Naive thymus-derived CD4-positive, alpha-beta T cell (primary cell): ENCODE data around the gene EGFR. TPM values are rescaled to one million over a fixed set of nuclear protein-coding genes. Genes with fewer than 3 reads are reported as not detected.

Experiments
- ATAC-seq: fragments of 150-1000 bp; cut with Tn5 transposase; 2 replicates; pipeline ENCODE4 v1.10.0; 2021; ENCODE audit warnings: mild to moderate bottlenecking, moderate library complexity
- CTCF ChIA-PET: fragments of 350-600 bp; sonication (Branson Sonifier 250); formaldehyde crosslinking; loops from one replicate; lab custom pipeline; 2021; ENCODE audit warnings: antibody characterized with exemption; lab: Charles Lee
- POLR2A ChIA-PET: fragments of 350-600 bp; sonication (Branson Sonifier 250); formaldehyde crosslinking; loops from one replicate; lab custom pipeline; 2021; ENCODE audit warnings: antibody characterized with exemption, inconsistent platforms; lab: Charles Lee
- DNase-seq, 9 donors: peaks; one replicate each; pipeline versions ENCODE4 v3.0.0 to v3.0.0-alpha.2; 2020 to 2022; ENCODE audit warnings: mixed read lengths in 1 of 9
- H3K27ac ChIP-seq: one replicate; pipeline ENCODE4 v1.7.0; 2013; ENCODE audit warnings: mild to moderate bottlenecking, low read depth, low read length, moderate library complexity
- H3K27me3 ChIP-seq, 2 donors: one replicate each; pipeline ENCODE4 v1.7.0; 2013; ENCODE audit warnings: low read length in 2 of 2, mild to moderate bottlenecking in 2 of 2, moderate library complexity in 2 of 2; ENCODE audit not compliant: control insufficient read depth in 2 of 2, insufficient read depth in 2 of 2
- H3K36me3 ChIP-seq, 3 experiments: 1 replicate in 2 of 3; 2 replicates in 1 of 3; pipeline ENCODE4 v1.7.0; 2013; ENCODE audit warnings: low read length in 3 of 3, mild to moderate bottlenecking in 3 of 3, moderate library complexity in 1 of 3; ENCODE audit not compliant: insufficient read depth in 3 of 3, control insufficient read depth in 2 of 3
- H3K4me1 ChIP-seq, 2 donors: one replicate each; pipeline ENCODE4 v1.7.0; 2013; ENCODE audit warnings: low read length in 2 of 2, mild to moderate bottlenecking in 2 of 2, moderate library complexity in 1 of 2; ENCODE audit not compliant: control insufficient read depth in 2 of 2, insufficient read depth in 2 of 2
- H3K4me3 ChIP-seq: 2 replicates; pipeline ENCODE4 v1.7.0; 2013; ENCODE audit warnings: mild to moderate bottlenecking, low read length
- H3K9me3 ChIP-seq, 3 experiments: 1 replicate in 2 of 3; 2 replicates in 1 of 3; pipeline ENCODE4 v1.7.0; 2013; ENCODE audit warnings: low read length in 3 of 3; ENCODE audit not compliant: control insufficient read depth in 2 of 3
- H3K27ac Mint-ChIP-seq, 9 donors: one replicate each; pipeline ENCODE4 v1.8.0; 2020 to 2022; ENCODE audit warnings: mixed read lengths in 9 of 9, mild to moderate bottlenecking in 8 of 9, moderate library complexity in 5 of 9, inconsistent platforms in 2 of 9
- H3K27me3 Mint-ChIP-seq, 5 donors: one replicate each; pipeline ENCODE4 v1.8.0; 2021 to 2022; ENCODE audit warnings: mixed read lengths in 5 of 5, mild to moderate bottlenecking in 1 of 5
- H3K36me3 Mint-ChIP-seq, 5 donors: one replicate each; pipeline ENCODE4 v1.8.0; 2020 to 2022; ENCODE audit warnings: mixed read lengths in 5 of 5, mild to moderate bottlenecking in 3 of 5, inconsistent platforms in 1 of 5
- H3K4me1 Mint-ChIP-seq, 7 donors: one replicate each; pipeline ENCODE4 v1.8.0; 2020 to 2022; ENCODE audit warnings: mixed read lengths in 7 of 7, mild to moderate bottlenecking in 3 of 7, inconsistent platforms in 1 of 7
- H3K4me3 Mint-ChIP-seq, 10 donors: one replicate each; pipeline ENCODE4 v1.8.0; 2020 to 2022; ENCODE audit warnings: mild to moderate bottlenecking in 10 of 10, mixed read lengths in 10 of 10, moderate library complexity in 6 of 10, inconsistent platforms in 2 of 10
- H3K9me3 Mint-ChIP-seq, 11 donors: one replicate each; pipeline ENCODE4 v1.8.0; 2020 to 2022; ENCODE audit warnings: mixed read lengths in 11 of 11, mild to moderate bottlenecking in 4 of 11, inconsistent platforms in 1 of 11, moderate library complexity in 1 of 11
- intact Hi-C, 2 donors: fragments of 100-400 bp; cut with micrococcal nuclease; formaldehyde crosslinking; loops; one replicate each; pipeline ENCODE4 v1.15.1; 2023
- polyA plus RNA-seq, 2 donors: library from polyadenylated mRNA; unstranded; fragments of 300-500 nt; fragmentation: Illumina TruSeq; gene quantifications; one replicate each; pipeline ENCODE4 v1.2.3, GENCODE V29; 2021
- total RNA-seq, 6 experiments: library from RNA in 5 of 6; stranded (reverse) in 5 of 6; gene quantifications; 1 replicate in 5 of 6; 2 replicates in 1 of 6; pipeline ENCODE4 v1.2.3 and lab custom pipeline; 2021 to 2026

EGFR gene
- total and polyA plus RNA-seq, 7 experiments from 2014 or later = 0.16 TPM; not detected in 6

GRCh38 chr7:55235801-55236200, 217.0 kb downstream of the EGFR start:
- CTCF ChIA-PET = no interaction called here
- Mint-ChIP-seq H3K27me3 (peaks cover 0 to 48% (median 21%) of the 10 kb centered on the region in 5 donors), H3K4me1 (no peaks in the 10 kb centered on the region)

GRCh38 chr7:55236476-55236875, 217.7 kb downstream of the EGFR start:
- POLR2A ChIA-PET = no interaction called here
- DNase-seq (peak in 1 of 9 donors; percentile 8), ATAC-seq (no peak)
- CTCF ChIA-PET = no interaction called here
- intact Hi-C loops = no loop called here
- no peak overlapping the region for H3K4me3 Mint-ChIP-seq
- no peaks in the 10 kb centered on the region for H3K27me3 ChIP-seq
- no peak overlapping the region for H3K4me3 ChIP-seq
- no peaks in the 10 kb centered on the region for H3K36me3 ChIP-seq
- H3K27me3 Mint-ChIP-seq = peaks cover 0 to 48% (median 21%) of the 10 kb centered on the region in 5 donors
- H3K4me1 Mint-ChIP-seq = no peaks in the 10 kb centered on the region
- H3K36me3 Mint-ChIP-seq = no peaks in the 10 kb centered on the region
- H3K27ac ChIP-seq = no peak overlapping the region
- no peaks in the 10 kb centered on the region for H3K4me1 ChIP-seq
- H3K27ac Mint-ChIP-seq = no peak overlapping the region
- peaks cover 0 to 1% (median 0%) of the 10 kb centered on the region in 11 donors for H3K9me3 Mint-ChIP-seq
- H3K9me3 ChIP-seq = no peaks in the 10 kb centered on the region

More at GRCh38 chr7:55235801-55236200, 217.0 kb downstream of the EGFR start:
- intact Hi-C loops = no loop called here
- Histone ChIP-seq H3K27me3 (no peaks in the 10 kb centered on the region), H3K4me1 (no peaks in the 10 kb centered on the region), H3K36me3 (no peaks in the 10 kb centered on the region), H3K4me3 (no peak overlapping the region), H3K9me3 (no peaks in the 10 kb centered on the region), H3K27ac (no peak overlapping the region)
- POLR2A ChIA-PET = no interaction called here
- H3K36me3 Mint-ChIP-seq = no peaks in the 10 kb centered on the region
- H3K4me3 Mint-ChIP-seq = no peak overlapping the region
- H3K27ac Mint-ChIP-seq = no peak overlapping the region
- H3K9me3 Mint-ChIP-seq = peaks cover 0 to 5% (median 0%) of the 10 kb centered on the region in 11 donors
- DNase-seq = no peak
- no peak for ATAC-seq

- no peak overlapping the region for H3K27ac Mint-ChIP-seq
- Histone ChIP-seq H3K9me3 (no peaks in the 10 kb centered on the region), H3K36me3 (no peaks in the 10 kb centered on the region), H3K4me1 (no peaks in the 10 kb centered on the region), H3K27me3 (no peaks in the 10 kb centered on the region), H3K27ac (no peak overlapping the region), H3K4me3 (no peak overlapping the region)
- ATAC-seq = no peak
- no peak for DNase-seq
- H3K9me3 Mint-ChIP-seq = no peaks in the 10 kb centered on the region
- H3K4me3 Mint-ChIP-seq = no peak overlapping the region
- intact Hi-C loops = no loop called here
- H3K27me3 Mint-ChIP-seq = peaks cover 0 to 46% (median 27%) of the 10 kb centered on the region in 5 donors
- no peaks in the 10 kb centered on the region for H3K4me1 Mint-ChIP-seq
- ChIA-PET CTCF (no interaction called here), POLR2A (no interaction called here)
- no peaks in the 10 kb centered on the region for H3K36me3 Mint-ChIP-seq
Measured at GRCh38 chr7:55237156-55237893, 218.5 kb downstream of the EGFR start.

- no peak overlapping the region for H3K4me3 Mint-ChIP-seq
- POLR2A ChIA-PET = no interaction called here
- no peaks in the 10 kb centered on the region for H3K9me3 ChIP-seq
- no peaks in the 10 kb centered on the region for H3K36me3 ChIP-seq
- DNase-seq (no peak), ATAC-seq (no peak)
- H3K36me3 Mint-ChIP-seq = no peaks in the 10 kb centered on the region
- H3K27me3 ChIP-seq = no peaks in the 10 kb centered on the region
- CTCF ChIA-PET = no interaction called here
- H3K27ac ChIP-seq = no peak overlapping the region
- no peak overlapping the region for H3K27ac Mint-ChIP-seq
- no peaks in the 10 kb centered on the region for H3K4me1 ChIP-seq
- H3K9me3 Mint-ChIP-seq = no peaks in the 10 kb centered on the region
- H3K4me1 Mint-ChIP-seq = no peaks in the 10 kb centered on the region
- H3K27me3 Mint-ChIP-seq = peaks cover 0 to 33% (median 24%) of the 10 kb centered on the region in 5 donors
- intact Hi-C loops = no loop called here
- no peak overlapping the region for H3K4me3 ChIP-seq
Measured at GRCh38 chr7:55239406-55239805, 220.6 kb downstream of the EGFR start.

- Mint-ChIP-seq H3K9me3 (no peaks in the 10 kb centered on the region), H3K36me3 (no peaks in the 10 kb centered on the region), H3K27me3 (peaks cover 4 to 28% (median 18%) of the 10 kb centered on the region in 5 donors), H3K4me1 (no peaks in the 10 kb centered on the region), H3K4me3 (no peak overlapping the region), H3K27ac (no peak overlapping the region)
- Histone ChIP-seq H3K27me3 (no peaks in the 10 kb centered on the region), H3K4me1 (no peaks in the 10 kb centered on the region), H3K9me3 (no peaks in the 10 kb centered on the region), H3K36me3 (no peaks in the 10 kb centered on the region), H3K4me3 (no peak overlapping the region), H3K27ac (no peak overlapping the region)
- ATAC-seq (peak; percentile 27), DNase-seq (no peak)
- ChIA-PET CTCF (no interaction called here), POLR2A (no interaction called here)
- intact Hi-C loops = no loop called here
Measured at GRCh38 chr7:55240418-55241142, 221.8 kb downstream of the EGFR start.

- Mint-ChIP-seq H3K27ac (no peak overlapping the region), H3K36me3 (no peaks in the 10 kb centered on the region), H3K9me3 (no peaks in the 10 kb centered on the region), H3K27me3 (peaks cover 4 to 24% (median 11%) of the 10 kb centered on the region in 5 donors), H3K4me1 (no peaks in the 10 kb centered on the region), H3K4me3 (no peak overlapping the region)
- Histone ChIP-seq H3K36me3 (no peaks in the 10 kb centered on the region), H3K27me3 (no peaks in the 10 kb centered on the region), H3K4me3 (no peak overlapping the region), H3K9me3 (no peaks in the 10 kb centered on the region), H3K4me1 (no peaks in the 10 kb centered on the region), H3K27ac (no peak overlapping the region)
- ChIA-PET CTCF (no interaction called here), POLR2A (no interaction called here)
- ATAC-seq (no peak), DNase-seq (no peak)
- intact Hi-C loops = no loop called here
Measured at GRCh38 chr7:55241958-55242357, 223.1 kb downstream of the EGFR start.
